ENCODE data around the gene SPTBN5.

SPTBN5 gene

GRCh38 chr15:41885321-41885720, 8.5 kb downstream of the SPTBN5 start:
- DNase-seq (ENCODE audit: low read depth in 1 of 2, low spot score in 1 of 2), result no peak

- no peak for DNase-seq (ENCODE audit: low read depth in 1 of 2, low spot score in 1 of 2)
Observed at GRCh38 chr15:41884458-41884857, 9.4 kb downstream of the SPTBN5 start.

DNA sequence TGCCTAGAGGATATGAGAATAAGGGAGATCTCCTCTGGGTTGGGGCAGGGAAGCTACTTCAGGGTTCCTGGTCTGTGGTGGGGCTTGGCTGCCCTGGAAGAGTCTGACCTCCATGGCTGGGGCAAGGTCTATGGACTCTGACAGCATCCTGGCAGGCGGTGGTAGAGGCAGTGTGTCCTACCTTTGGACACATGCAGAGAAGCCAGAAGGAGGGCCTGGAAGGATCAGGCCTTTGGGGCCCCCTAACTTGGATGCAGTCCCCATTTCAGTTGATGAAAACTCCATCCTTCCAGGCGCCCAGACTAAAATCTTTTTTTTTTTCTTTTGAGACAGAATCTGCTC, 10.4 kb downstream of the SPTBN5 start:
- DNase-seq (ENCODE audit: low read depth in 1 of 2, low spot score in 1 of 2), result no peak

DNA sequence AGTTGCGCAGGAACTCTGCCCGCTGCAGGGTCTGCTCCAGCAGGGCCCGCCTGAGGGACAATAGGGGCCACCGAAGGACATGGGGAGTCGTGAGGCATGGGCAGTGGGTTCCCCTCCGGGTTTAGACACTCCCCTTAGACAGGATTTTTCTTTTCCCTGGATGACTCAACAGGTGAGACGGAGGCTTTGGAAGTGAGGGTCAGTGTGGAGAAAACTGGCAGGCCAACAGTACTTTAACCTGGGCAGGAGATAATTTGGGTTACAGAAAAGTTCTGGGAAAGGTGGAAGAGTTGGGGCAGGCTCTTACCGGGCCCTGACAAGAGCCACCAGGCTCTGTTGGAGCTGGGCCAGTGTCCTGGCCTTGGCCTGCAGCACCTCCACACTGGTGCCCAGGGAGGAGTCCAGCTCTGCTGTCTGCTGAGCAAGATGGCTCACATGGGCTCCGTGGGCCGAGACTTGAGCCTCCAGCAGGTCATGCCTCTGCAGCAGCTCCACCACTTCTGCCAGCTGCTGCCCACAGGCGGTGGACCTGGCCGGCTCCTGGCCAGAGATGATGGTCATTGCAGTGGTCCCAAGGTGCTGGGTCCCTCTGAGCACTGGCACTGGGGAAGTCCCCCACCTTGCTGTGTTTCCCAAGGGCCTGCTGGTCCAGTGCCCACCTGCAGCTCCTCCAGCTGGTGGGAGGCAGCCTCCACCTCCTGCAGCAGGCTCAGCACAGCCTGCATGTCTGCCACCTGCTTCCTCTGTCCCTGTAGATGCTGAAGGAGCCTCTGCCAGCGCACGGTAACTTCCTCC, 11.0 kb downstream of the SPTBN5 start:
- no peak for DNase-seq (ENCODE audit: low read depth in 1 of 2, low spot score in 1 of 2)

GRCh38 chr15:41881920-41882688, 11.7 kb downstream of the SPTBN5 start:
- no peak for DNase-seq (ENCODE audit: low read depth in 1 of 2, low spot score in 1 of 2)

DNA sequence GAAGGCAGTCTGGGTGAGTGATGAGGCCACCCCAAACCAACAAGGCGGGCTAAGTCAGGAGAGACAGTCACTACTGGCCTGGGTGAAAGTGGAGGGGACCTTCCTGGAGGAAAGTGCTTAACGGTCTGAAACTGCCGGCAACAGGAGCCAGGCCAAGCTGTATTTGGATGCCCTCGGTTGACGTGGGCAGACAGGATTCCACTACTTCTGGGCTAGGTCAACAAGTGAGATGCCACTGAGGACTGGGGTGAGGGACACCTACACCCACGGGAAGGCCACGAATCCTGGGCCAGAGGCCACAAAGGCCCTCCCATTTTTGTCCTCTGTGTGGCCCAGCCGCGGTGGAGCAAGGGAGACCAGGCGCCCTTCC, 12.3 kb downstream of the SPTBN5 start:
- DNase-seq (ENCODE audit: low read depth in 1 of 2, low spot score in 1 of 2), result no peak

DNA sequence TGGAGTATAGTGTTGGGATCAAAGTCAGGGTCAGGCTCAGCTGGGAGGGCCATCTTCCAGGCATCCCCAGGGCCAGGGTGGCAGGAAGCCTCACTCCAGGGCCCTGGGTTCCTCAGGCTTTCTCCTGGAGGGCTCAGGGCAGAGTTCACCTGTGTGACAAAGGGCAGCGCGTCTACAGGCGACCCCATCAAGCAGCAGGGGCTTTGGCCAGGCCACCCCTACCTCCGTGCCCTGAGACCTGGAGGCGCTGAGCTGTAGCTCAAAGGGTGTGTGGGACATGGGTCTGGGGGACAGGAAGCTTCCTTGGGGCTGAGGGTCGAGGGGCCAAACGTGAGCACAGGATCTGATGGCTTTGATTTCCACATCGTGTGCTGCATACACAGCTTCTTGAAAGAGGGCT, 12.8 kb downstream of the SPTBN5 start:
- DNase-seq (ENCODE audit: low read depth in 1 of 2, low spot score in 1 of 2), result no peak

DNA sequence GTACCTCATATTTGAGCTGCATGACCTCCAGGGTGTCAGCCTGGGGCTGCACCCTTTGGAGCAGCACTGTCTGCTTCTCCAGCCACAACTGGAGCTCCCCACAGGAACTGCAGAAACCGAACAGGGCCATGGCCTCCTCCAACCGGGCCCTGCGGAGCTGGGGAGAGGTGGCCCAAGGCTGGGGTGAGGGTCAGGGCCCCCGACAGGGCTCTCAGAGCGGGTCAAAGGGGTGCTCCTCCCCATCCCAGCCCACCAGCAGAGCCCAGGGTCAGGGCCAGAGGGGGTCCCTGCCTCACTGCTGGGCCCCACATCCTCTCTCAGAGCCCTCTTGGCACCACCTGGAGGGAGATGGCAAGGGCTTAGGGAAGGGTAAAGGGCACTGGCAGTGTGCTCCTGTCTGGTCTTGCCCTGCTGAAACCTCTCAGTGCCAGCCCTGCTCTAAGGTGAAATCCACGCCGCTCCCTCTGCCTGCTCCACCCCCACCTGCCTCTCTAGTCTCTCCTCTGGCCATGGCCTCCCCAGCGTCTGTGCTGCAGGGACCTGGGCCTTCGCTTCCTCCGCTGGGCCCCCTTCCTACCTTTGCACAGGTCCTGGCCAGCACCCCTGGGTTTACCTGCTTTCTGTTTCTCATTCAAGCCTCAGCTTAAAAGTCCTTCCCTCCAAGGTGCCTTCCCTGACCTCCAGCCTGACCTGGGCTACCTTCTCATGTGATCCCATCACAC, 13.5 kb downstream of the SPTBN5 start:
- no peak for DNase-seq (ENCODE audit: low read depth in 1 of 2, low spot score in 1 of 2)

- no peak for DNase-seq (ENCODE audit: low read depth in 1 of 2, low spot score in 1 of 2)
Observed at GRCh38 chr15:41879321-41879845, 14.5 kb downstream of the SPTBN5 start.

DNA sequence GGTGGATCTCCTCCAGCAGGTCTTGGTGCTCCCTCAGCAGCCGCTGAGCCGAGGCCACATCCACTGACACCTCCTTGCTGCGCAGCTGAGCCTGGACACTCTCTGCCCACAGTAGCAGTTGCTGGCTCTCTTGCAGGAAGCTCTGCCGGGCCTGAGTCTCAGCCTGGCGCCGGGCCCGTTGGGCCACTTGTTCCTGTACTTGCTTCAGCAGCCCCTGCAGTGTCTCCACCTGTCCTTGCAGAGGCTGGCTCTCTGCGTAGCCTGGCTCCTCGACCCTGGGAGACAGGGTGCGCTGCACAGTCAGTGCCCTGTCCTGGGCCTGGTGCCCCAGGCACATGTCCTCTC, 15.5 kb downstream of the SPTBN5 start:
- no peak for DNase-seq (ENCODE audit: low read depth in 1 of 2, low spot score in 1 of 2)

DNA sequence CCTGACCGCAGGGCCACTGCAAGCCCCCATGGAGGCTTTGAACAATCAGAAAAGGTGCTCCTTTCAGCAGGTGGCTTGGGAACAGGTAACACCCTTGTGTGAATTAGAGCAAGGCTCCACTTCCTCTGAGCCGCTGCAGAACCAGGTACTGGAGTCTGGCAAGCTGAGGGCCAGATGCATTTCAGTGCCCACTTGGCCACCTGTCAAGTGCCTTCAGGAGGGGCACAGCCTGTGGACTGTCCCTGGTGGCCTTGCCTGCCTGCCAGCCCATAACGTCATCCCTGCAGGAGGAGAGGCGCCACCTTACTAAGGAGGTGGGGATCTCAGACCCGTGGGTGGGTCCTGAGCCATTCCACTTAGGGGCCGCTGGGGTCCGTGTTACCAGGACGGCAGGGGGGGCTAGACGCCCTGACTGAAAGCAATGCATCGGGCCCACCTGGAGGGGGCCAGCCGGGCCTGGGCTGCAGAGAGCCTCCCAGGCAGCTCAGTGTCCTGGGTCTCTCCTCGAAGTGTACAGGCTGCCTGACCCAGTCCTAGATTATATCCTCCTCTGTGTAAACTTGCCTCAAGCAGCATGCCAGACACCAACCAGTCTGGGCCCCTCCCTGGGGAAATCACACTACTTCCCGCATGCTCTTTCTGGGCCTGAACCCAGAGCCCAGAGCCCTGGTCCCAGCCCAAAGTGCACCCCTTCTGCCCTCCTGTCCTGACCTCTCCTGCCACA, 16.1 kb downstream of the SPTBN5 start:
- no peak for DNase-seq (ENCODE audit: low read depth in 1 of 2, low spot score in 1 of 2)

GRCh38 chr15:41876689-41877088, 17.2 kb downstream of the SPTBN5 start:
- no peak for DNase-seq (ENCODE audit: low read depth in 1 of 2, low spot score in 1 of 2)

DNA sequence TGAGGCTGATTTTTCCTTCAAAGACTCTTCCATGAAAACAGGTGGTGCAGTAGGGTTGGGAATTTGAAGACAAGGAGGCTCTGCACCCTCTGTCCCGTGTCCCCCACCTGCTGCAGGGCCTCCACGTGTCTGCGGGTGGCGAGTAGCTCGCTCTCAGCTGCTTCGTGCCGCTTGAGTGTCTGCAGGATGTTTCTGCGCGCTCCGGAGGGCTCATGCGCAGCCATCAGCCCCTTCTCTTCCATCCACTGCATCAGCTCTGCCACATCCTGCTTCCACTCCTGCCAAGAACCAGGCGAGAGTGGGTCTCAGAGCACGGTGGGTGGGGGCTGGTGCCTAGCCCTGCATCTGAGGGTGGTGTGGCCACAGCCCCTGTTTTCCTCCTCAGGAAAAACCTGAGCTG, 17.8 kb downstream of the SPTBN5 start:
- DNase-seq (ENCODE audit: low read depth in 1 of 2, low spot score in 1 of 2), result no peak

DNA sequence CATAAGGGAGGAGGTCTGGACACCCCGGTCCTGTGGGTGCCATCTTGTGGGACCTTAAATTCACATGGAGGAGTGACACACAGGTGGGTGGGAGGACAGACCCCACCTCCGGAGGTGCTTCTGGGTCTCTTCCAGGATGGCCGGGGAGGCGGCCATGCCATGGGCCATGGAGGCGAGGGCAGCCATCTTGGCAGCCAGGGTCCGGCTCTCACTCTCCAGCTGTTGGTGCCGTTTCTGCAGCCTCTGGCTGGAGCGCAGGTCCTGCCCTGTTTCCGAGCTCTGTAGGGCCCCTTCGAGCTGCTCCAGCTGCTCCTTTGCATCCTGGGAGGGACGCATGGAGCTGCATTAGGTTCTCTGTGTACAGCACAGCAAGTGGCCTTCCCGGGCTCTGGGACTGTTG, 19.1 kb downstream of the SPTBN5 start:
- no peak for DNase-seq (ENCODE audit: low read depth in 1 of 2, low spot score in 1 of 2)

DNA sequence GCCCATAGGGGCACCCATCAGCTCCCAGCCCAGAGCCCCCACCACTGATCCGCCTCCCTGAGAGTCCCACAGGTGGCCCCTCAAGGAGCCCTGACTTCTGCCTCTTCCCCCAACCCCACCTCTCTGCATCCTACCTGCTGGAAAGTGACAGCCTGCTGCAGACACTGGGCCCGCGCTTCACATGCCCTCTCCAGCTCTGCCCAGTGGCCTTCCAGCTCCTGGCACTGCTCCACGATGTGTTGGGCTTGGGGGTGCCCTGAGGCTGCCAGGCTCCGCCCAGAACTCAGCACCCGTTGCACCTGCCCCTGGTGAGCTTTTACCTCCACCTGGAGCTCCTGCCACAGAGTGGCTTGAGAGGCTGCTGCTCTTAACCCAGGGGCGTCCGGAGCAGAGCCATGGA, 20.1 kb downstream of the SPTBN5 start:
- DNase-seq (ENCODE audit: low read depth in 1 of 2, low spot score in 1 of 2), result no peak

DNA sequence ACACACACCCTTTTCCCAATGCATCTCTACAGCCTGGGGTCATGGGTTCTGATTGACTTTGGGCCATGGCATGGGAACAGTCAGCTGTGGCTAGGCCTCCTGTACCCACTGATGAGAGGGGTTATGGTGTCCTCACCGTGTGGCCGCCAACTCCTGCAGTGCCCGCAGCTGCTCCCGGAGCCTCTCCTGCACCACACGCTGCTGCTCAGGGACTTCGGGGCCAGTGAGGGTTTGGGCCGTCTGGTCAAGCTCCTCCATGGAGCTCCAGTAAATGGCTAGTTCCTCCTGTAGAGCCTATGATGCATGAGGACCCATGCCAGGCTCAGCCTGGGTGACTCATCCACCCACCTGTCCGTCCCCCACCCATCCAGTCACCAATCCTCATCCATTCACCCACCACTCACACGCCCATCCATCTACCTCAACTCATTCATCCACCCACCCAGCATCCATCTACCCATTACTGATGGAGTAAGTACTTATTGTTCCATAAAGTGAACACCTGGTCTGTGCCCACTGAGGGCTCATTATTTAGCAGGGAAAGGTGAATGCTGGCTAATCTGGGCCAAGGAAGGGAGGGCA, 21.6 kb downstream of the SPTBN5 start:
- no peak for DNase-seq (ENCODE audit: low read depth in 1 of 2, low spot score in 1 of 2)

GRCh38 chr15:41871175-41871905, 22.5 kb downstream of the SPTBN5 start:
- DNase-seq (ENCODE audit: low read depth in 1 of 2, low spot score in 1 of 2), result no peak

GRCh38 chr15:41870689-41871081, 23.2 kb downstream of the SPTBN5 start:
- peak in 1 of 2 donors; percentile 49 for DNase-seq (ENCODE audit: low read depth in 1 of 2, low spot score in 1 of 2)

DNA sequence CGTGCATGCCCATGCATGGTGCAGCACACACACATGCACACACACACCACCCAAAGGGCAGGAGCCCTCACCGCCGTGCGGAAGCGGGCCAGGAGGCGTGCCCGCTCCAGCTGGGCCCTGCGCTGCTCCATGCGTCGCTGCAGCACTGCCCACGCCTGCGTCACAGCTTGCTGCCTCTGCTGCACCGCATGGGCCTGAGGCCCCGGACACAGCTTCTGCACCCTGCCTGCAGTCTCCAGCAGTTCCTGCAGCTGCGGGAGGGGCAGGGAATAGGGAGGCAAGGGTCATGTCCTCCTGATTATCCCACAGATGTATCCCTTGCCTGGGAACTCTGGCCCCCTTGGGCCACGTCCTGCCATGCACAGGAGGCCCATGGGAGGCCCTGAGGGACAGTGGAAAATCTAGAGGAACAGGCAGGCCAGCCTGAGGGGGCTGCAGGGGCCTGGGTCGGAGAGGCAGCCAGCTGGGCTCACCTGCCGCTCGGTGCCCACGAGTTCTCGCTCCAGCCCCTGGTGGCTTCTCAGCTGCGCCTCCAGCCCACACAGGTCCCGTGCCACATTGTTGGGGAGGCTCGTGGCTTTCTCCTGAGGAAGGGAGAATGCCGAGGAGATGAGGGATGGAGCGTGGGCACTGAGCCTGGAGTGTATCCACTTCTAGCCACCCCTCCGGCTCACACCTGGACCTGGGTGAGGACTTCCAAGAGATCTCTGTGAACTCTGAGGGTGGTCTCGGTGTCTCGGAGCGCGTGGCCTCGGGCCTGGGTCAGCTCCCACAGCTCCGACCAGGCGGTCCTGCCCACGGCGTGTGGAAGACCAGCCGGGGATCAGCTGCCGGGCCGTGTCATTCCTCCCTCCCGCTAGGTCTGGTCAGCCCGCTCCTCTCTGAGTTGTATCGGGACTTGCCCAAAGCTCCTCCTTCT, 23.8 kb downstream of the SPTBN5 start:
- DNase-seq (ENCODE audit: low read depth in 1 of 2, low spot score in 1 of 2), result no peak
